ENCODE data around the gene MOB3B.
"Not testable (repeated sequence)": the region's sequence is repeated elsewhere in the genome, so short reads cannot be mapped to it uniquely, and the experiment has no call there.

The MOB3B gene

GRCh38 chr9:27476870-27477515, 52.6 kb downstream of the MOB3B start:
- DNase-seq (ENCODE audit: low read depth in 2 of 2), result no peak

GRCh38 chr9:27475057-27475595, 54.5 kb downstream of the MOB3B start:
- no peak for DNase-seq (ENCODE audit: low read depth in 2 of 2)

- DNase-seq (ENCODE audit: low read depth in 2 of 2), result no peak
Measured at GRCh38 chr9:27474305-27474704, 55.3 kb downstream of the MOB3B start.

GRCh38 chr9:27473111-27473529, 56.5 kb downstream of the MOB3B start:
- DNase-seq (ENCODE audit: low read depth in 2 of 2), result no peak

GRCh38 chr9:27472195-27472594, 57.4 kb downstream of the MOB3B start:
- no peak for DNase-seq (ENCODE audit: low read depth in 2 of 2)

- DNase-seq (ENCODE audit: low read depth in 2 of 2), result no peak
Measured at GRCh38 chr9:27471789-27472188, 57.8 kb downstream of the MOB3B start.

- DNase-seq (ENCODE audit: low read depth in 2 of 2), result no peak
Measured at GRCh38 chr9:27471366-27471765, 58.2 kb downstream of the MOB3B start.

- DNase-seq (ENCODE audit: low read depth in 2 of 2), result no peak
Measured at GRCh38 chr9:27470291-27470856, 59.2 kb downstream of the MOB3B start.

- DNase-seq (ENCODE audit: low read depth in 2 of 2), result no peak
Measured at GRCh38 chr9:27469550-27469949, 60.1 kb downstream of the MOB3B start.

- DNase-seq (ENCODE audit: low read depth in 2 of 2), result no peak
Measured at GRCh38 chr9:27468462-27469110, 61.0 kb downstream of the MOB3B start.

GRCh38 chr9:27468000-27468399, 61.6 kb downstream of the MOB3B start:
- no peak for DNase-seq (ENCODE audit: low read depth in 2 of 2)

GRCh38 chr9:27467486-27467885, 62.1 kb downstream of the MOB3B start:
- no peak for DNase-seq (ENCODE audit: low read depth in 2 of 2)

- not testable (repeated sequence) for DNase-seq (ENCODE audit: low read depth in 2 of 2)
Measured at GRCh38 chr9:27466516-27466915, 63.1 kb downstream of the MOB3B start.

GRCh38 chr9:27464950-27465349, 64.7 kb downstream of the MOB3B start:
- not testable (repeated sequence) for DNase-seq (ENCODE audit: low read depth in 2 of 2)

GRCh38 chr9:27462846-27463245, 66.8 kb downstream of the MOB3B start:
- no peak for DNase-seq (ENCODE audit: low read depth in 2 of 2)

GRCh38 chr9:27462434-27462833, 67.2 kb downstream of the MOB3B start:
- DNase-seq (ENCODE audit: low read depth in 2 of 2), result no peak

GRCh38 chr9:27460226-27461023, 69.2 kb downstream of the MOB3B start:
- no peak for DNase-seq (ENCODE audit: low read depth in 2 of 2)

GRCh38 chr9:27457445-27457844, 72.2 kb downstream of the MOB3B start:
- no peak for DNase-seq (ENCODE audit: low read depth in 2 of 2)

GRCh38 chr9:27453860-27454553, 75.6 kb downstream of the MOB3B start:
- DNase-seq (ENCODE audit: low read depth in 2 of 2), result no peak

GRCh38 chr9:27451207-27451797, 78.3 kb downstream of the MOB3B start:
- DNase-seq (ENCODE audit: low read depth in 2 of 2), result no peak

GRCh38 chr9:27450752-27451151, 78.9 kb downstream of the MOB3B start:
- DNase-seq (ENCODE audit: low read depth in 2 of 2), result no peak
